Measurements from ENCODE around the gene SYNPO2. TPM values are rescaled to one million over a fixed set of nuclear protein-coding genes. Genes with fewer than 3 reads are reported as not detected.

Gene SYNPO2
- total RNA-seq, 1 experiment from 2014 or later: 0.93 TPM

- no peaks in the 10 kb centered on the region for H3K36me3 ChIP-seq (ENCODE audit: control insufficient read depth in 1 of 2, insufficient read depth in 2 of 2, low read length in 2 of 2)
- no peak for DNase-seq (ENCODE audit: low read depth, low spot score)
- TF ChIP-seq POLR2AphosphoS5 (IDR thresholded peaks at IDR 0.05; ENCODE audit: low read depth, low read length): no peak
- no peak for TF ChIP-seq MAX (IDR thresholded peaks at IDR 0.05)
- no peak for TF ChIP-seq EZH2phosphoT487 (IDR thresholded peaks at IDR 0.05; ENCODE audit: borderline replicate concordance)
- TF ChIP-seq ELF1 (IDR thresholded peaks at IDR 0.05; ENCODE audit: borderline replicate concordance, low read depth): no peak
- TF ChIP-seq TCF7L2 (IDR thresholded peaks at IDR 0.05; ENCODE audit: borderline replicate concordance, extremely low read depth, insufficient read depth, insufficient read length): no peak
- no peak for TF ChIP-seq CEBPB (IDR thresholded peaks at IDR 0.05; ENCODE audit: low read depth)
- TF ChIP-seq ZNF274 (IDR thresholded peaks at IDR 0.05; ENCODE audit: low read depth, low read length): no peak
- TF ChIP-seq SP1 (IDR thresholded peaks at IDR 0.05; ENCODE audit: low read depth): no peak
- TF ChIP-seq RAD21 (IDR thresholded peaks at IDR 0.05; ENCODE audit: low read depth): no peak
- TF ChIP-seq YY1 (IDR thresholded peaks at IDR 0.05; ENCODE audit: extremely low read depth, insufficient replicate concordance, low read depth, low read length): no peak
- TF ChIP-seq, protein P1, sequence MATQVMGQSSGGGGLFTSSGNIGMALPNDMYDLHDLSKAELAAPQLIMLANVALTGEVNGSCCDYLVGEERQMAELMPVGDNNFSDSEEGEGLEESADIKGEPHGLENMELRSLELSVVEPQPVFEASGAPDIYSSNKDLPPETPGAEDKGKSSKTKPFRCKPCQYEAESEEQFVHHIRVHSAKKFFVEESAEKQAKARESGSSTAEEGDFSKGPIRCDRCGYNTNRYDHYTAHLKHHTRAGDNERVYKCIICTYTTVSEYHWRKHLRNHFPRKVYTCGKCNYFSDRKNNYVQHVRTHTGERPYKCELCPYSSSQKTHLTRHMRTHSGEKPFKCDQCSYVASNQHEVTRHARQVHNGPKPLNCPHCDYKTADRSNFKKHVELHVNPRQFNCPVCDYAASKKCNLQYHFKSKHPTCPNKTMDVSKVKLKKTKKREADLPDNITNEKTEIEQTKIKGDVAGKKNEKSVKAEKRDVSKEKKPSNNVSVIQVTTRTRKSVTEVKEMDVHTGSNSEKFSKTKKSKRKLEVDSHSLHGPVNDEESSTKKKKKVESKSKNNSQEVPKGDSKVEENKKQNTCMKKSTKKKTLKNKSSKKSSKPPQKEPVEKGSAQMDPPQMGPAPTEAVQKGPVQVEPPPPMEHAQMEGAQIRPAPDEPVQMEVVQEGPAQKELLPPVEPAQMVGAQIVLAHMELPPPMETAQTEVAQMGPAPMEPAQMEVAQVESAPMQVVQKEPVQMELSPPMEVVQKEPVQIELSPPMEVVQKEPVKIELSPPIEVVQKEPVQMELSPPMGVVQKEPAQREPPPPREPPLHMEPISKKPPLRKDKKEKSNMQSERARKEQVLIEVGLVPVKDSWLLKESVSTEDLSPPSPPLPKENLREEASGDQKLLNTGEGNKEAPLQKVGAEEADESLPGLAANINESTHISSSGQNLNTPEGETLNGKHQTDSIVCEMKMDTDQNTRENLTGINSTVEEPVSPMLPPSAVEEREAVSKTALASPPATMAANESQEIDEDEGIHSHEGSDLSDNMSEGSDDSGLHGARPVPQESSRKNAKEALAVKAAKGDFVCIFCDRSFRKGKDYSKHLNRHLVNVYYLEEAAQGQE (IDR thresholded peaks at IDR 0.05; ENCODE audit: low read depth): no peak
- no peak for TF ChIP-seq POLR2A (IDR thresholded peaks at IDR 0.05; ENCODE audit: borderline replicate concordance, extremely low read depth, insufficient read depth, insufficient read length)
- TF ChIP-seq, protein P2, sequence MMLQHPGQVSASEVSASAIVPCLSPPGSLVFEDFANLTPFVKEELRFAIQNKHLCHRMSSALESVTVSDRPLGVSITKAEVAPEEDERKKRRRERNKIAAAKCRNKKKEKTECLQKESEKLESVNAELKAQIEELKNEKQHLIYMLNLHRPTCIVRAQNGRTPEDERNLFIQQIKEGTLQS (IDR thresholded peaks at IDR 0.05): no peak
- no peak for TF ChIP-seq CTCF (IDR thresholded peaks at IDR 0.05 in 2 of 3, conservative IDR thresholded peaks at IDR 0.05 in 1 of 3; ENCODE audit: borderline replicate concordance in 1 of 3, insufficient read depth in 1 of 3, low read depth in 2 of 3, low read length in 2 of 3)
- no peak for TF ChIP-seq EGR1 (IDR thresholded peaks at IDR 0.05; ENCODE audit: low read depth)
- no peak for TF ChIP-seq SRF (IDR thresholded peaks at IDR 0.05; ENCODE audit: low read depth)
- no peak for TF ChIP-seq CBX3 (IDR thresholded peaks at IDR 0.05; ENCODE audit: low read depth)
These were observed 100.7 kb downstream of the SYNPO2 start for GRCh38 chr4:118989098-118990080.

More at GRCh38 chr4:118989098-118990080, 100.7 kb downstream of the SYNPO2 start:
- Histone ChIP-seq H3K27ac (ENCODE audit: low read depth, low read length) (no peak overlapping the region), H3K27me3 (ENCODE audit: insufficient read depth, low read length) (no peaks in the 10 kb centered on the region), H3K9ac (ENCODE audit: low read length) (no peak overlapping the region), H3K4me3 (replicated peaks in 1 of 2; ENCODE audit: low read depth in 1 of 2, low read length in 2 of 2) (no peak overlapping the region), H3K9me3 (ENCODE audit: control insufficient read depth in 1 of 2, insufficient read depth in 1 of 2, low read depth in 1 of 2, low read length in 2 of 2) (no peaks in the 10 kb centered on the region), H3K79me2 (ENCODE audit: insufficient read depth, low read length) (no peaks in the 10 kb centered on the region), H3K4me1 (ENCODE audit: control insufficient read depth in 1 of 2, insufficient read depth in 2 of 2, low read length in 2 of 2) (no peaks in the 10 kb centered on the region), H4K20me1 (ENCODE audit: insufficient read depth) (no peaks in the 10 kb centered on the region), H3K4me2 (ENCODE audit: low read length) (no peak overlapping the region), H2AFZ (ENCODE audit: low read depth, low read length, poor library complexity, severe bottlenecking) (no peak overlapping the region), H3K9me2 (ENCODE audit: insufficient read depth) (no peaks in the 10 kb centered on the region)
- ChIA-PET POLR2A (no interaction called here), RAD21 (ENCODE audit: low non-redundant PET in 1 of 2, low total read pairs in 2 of 2, uncharacterized antibody in 2 of 2, unreplicated experiment in 2 of 2) (no interaction called here), CTCF (no interaction called here)
- intact Hi-C loops (cut with micrococcal nuclease): no loop called here
- ATAC-seq: no peak
- no TSS peak for BruUV-seq (replicated peaks)
